ENCODE data around the gene PEX14.

Gene PEX14

DNA sequence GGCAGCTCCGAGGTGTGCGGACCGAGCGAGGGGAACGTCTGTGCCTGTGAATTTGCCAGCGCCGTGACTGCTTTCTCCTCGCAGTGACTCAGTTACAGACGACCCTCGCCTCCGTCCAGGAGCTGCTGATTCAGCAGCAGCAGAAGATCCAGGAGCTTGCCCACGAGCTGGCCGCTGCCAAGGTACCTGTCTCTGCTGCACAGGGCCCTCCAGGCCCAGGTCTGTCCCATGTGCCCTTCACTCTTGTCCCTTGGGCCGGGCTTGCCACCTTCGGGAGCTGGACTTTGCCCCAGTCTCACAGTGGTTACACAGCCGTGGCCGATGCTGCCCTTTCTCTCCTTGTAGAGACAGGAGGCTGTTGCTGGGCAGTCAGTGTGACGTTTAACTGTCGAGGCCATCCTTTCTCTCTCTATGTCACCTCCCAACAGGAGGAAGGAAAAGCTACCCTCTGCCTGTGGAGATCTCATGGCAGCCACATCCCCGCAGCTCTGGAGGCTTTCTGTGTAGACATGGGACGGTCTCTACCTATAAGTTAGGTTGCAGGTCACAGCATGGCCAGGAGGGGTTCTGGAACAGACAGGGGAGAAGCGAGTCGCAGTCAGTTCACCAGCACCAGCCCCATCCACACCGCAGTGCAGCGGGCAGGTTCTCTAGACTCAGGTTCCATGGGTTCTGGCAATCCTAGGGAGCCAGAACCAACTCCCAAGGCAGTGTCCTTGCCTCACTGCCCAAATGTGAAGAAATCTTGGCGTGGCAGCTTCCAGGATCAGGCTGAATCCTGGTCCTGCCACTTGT, 149.7 kb downstream of the PEX14 start:
- Histone ChIP-seq H3K27ac (ENCODE audit: low read depth, low read length) (no peak overlapping the region), H3K9me2 (replicated peaks; ENCODE audit: insufficient read depth, low read length) (no peaks in the 10 kb centered on the region), H3K4me3 (ENCODE audit: insufficient read depth, low read length, poor library complexity, severe bottlenecking) (no peak overlapping the region), H4K20me1 (ENCODE audit: low read depth, low read length) (no peaks in the 10 kb centered on the region), H3F3A (ENCODE audit: insufficient read depth) (no peaks in the 10 kb centered on the region), H3K9me3 (ENCODE audit: insufficient read depth, low read length) (no peaks in the 10 kb centered on the region), H3K4me2 (ENCODE audit: low read depth, low read length, poor library complexity, severe bottlenecking) (no peak overlapping the region), H3K9ac (ENCODE audit: low read length) (no peak overlapping the region), H3K27me3 (ENCODE audit: low read length) (no peaks in the 10 kb centered on the region), H2AFZ (ENCODE audit: low read depth, low read length, severe bottlenecking) (no peak overlapping the region), H3K79me2 (ENCODE audit: insufficient read depth, low read length) (no peaks in the 10 kb centered on the region), H3K36me3 (ENCODE audit: low read length) (no peaks in the 10 kb centered on the region)
- no peak for TF ChIP-seq EZH2phosphoT487 (conservative IDR thresholded peaks at IDR 0.05; ENCODE audit: low read length)
- TF ChIP-seq, protein P1, sequence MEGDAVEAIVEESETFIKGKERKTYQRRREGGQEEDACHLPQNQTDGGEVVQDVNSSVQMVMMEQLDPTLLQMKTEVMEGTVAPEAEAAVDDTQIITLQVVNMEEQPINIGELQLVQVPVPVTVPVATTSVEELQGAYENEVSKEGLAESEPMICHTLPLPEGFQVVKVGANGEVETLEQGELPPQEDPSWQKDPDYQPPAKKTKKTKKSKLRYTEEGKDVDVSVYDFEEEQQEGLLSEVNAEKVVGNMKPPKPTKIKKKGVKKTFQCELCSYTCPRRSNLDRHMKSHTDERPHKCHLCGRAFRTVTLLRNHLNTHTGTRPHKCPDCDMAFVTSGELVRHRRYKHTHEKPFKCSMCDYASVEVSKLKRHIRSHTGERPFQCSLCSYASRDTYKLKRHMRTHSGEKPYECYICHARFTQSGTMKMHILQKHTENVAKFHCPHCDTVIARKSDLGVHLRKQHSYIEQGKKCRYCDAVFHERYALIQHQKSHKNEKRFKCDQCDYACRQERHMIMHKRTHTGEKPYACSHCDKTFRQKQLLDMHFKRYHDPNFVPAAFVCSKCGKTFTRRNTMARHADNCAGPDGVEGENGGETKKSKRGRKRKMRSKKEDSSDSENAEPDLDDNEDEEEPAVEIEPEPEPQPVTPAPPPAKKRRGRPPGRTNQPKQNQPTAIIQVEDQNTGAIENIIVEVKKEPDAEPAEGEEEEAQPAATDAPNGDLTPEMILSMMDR (IDR thresholded peaks at IDR 0.05; ENCODE audit: insufficient read depth, low read length, poor library complexity, severe bottlenecking), result no peak

DNA sequence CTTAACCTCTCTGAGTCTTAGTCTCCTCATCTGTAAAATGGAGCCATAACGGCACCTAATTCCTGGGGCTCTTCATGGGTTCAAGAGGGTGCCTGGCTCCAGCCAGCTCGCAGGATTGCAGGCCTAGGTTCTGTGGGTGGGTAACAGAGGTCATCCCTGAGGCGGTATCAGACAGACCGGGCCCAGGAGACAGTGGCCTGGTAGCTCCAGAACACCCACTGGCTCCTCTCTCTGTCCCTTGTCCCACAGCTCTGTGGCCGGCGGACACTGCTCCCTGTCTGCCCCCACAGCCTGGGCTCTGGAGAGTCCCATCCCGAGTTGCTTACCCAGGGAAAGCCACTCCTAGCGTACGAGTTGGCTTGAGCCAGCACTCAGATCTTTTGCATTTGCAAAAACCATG, 150.3 kb downstream of the PEX14 start:
- H3K79me2 ChIP-seq (ENCODE audit: insufficient read depth, low read length), result no peaks in the 10 kb centered on the region
- H3F3A ChIP-seq (ENCODE audit: insufficient read depth), result no peaks in the 10 kb centered on the region
- H4K20me1 ChIP-seq (ENCODE audit: low read depth, low read length), result no peaks in the 10 kb centered on the region
- no peak overlapping the region for H3K27ac ChIP-seq (ENCODE audit: low read depth, low read length)
- no peaks in the 10 kb centered on the region for H3K9me3 ChIP-seq (ENCODE audit: insufficient read depth, low read length)
- H3K27me3 ChIP-seq (ENCODE audit: low read length), result no peaks in the 10 kb centered on the region
- H3K9ac ChIP-seq (ENCODE audit: low read length), result no peak overlapping the region
- no peak overlapping the region for H3K4me3 ChIP-seq (ENCODE audit: insufficient read depth, low read length, poor library complexity, severe bottlenecking)
- TF ChIP-seq, protein P1 (IDR thresholded peaks at IDR 0.05; ENCODE audit: insufficient read depth, low read length, poor library complexity, severe bottlenecking), result no peak
- TF ChIP-seq EZH2phosphoT487 (conservative IDR thresholded peaks at IDR 0.05; ENCODE audit: low read length), result no peak
- no peaks in the 10 kb centered on the region for H3K9me2 ChIP-seq (replicated peaks; ENCODE audit: insufficient read depth, low read length)
- no peak overlapping the region for H3K4me2 ChIP-seq (ENCODE audit: low read depth, low read length, poor library complexity, severe bottlenecking)
- no peaks in the 10 kb centered on the region for H3K36me3 ChIP-seq (ENCODE audit: low read length)
- no peak overlapping the region for H2AFZ ChIP-seq (ENCODE audit: low read depth, low read length, severe bottlenecking)

DNA sequence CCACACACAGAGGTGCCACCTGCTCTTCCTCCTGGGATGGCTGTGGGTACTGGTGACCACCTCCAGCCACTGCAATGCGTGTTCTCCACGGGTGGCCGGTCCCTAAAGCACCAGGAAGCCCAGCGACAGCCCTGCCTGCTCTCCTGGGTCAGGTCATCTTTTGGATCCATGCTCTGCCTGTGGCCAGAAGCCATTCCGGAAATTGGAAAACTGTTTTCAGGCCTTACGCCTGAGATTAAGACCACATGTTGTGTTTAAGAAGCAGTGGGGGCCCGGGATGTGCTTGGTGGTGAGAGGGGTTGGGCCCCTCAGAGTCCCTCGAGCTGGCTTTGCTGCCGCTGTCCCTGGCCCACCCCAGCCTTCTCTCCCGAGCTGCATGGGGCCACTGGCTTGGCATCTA, 150.8 kb downstream of the PEX14 start:
- no peak overlapping the region for H2AFZ ChIP-seq (ENCODE audit: low read depth, low read length, severe bottlenecking)
- H3K9me3 ChIP-seq (ENCODE audit: insufficient read depth, low read length), result no peaks in the 10 kb centered on the region
- H3K9me2 ChIP-seq (replicated peaks; ENCODE audit: insufficient read depth, low read length), result no peaks in the 10 kb centered on the region
- H3K9ac ChIP-seq (ENCODE audit: low read length), result no peak overlapping the region
- no peaks in the 10 kb centered on the region for H4K20me1 ChIP-seq (ENCODE audit: low read depth, low read length)
- H3K36me3 ChIP-seq (ENCODE audit: low read length), result no peaks in the 10 kb centered on the region
- H3K27ac ChIP-seq (ENCODE audit: low read depth, low read length), result no peak overlapping the region
- H3F3A ChIP-seq (ENCODE audit: insufficient read depth), result no peaks in the 10 kb centered on the region
- no peak overlapping the region for H3K4me3 ChIP-seq (ENCODE audit: insufficient read depth, low read length, poor library complexity, severe bottlenecking)
- no peaks in the 10 kb centered on the region for H3K27me3 ChIP-seq (ENCODE audit: low read length)
- no peak overlapping the region for H3K4me2 ChIP-seq (ENCODE audit: low read depth, low read length, poor library complexity, severe bottlenecking)
- no peaks in the 10 kb centered on the region for H3K79me2 ChIP-seq (ENCODE audit: insufficient read depth, low read length)
- TF ChIP-seq, protein P1 (IDR thresholded peaks at IDR 0.05; ENCODE audit: insufficient read depth, low read length, poor library complexity, severe bottlenecking), result no peak
- TF ChIP-seq EZH2phosphoT487 (conservative IDR thresholded peaks at IDR 0.05; ENCODE audit: low read length), result no peak
